Fibroblast of skin of scalp (primary cell): ENCODE data around the gene CDH22.

ENCODE experiments used
- DNase-seq: peaks from one replicate; pipeline ENCODE4 v3.0.0-alpha.2; 2013

Gene CDH22

GRCh38 chr20:46298374-46298773, 9.9 kb downstream of the CDH22 start:
- no peak for DNase-seq

- DNase-seq: no peak
These were observed 11.6 kb downstream of the CDH22 start for GRCh38 chr20:46296526-46297250.

GRCh38 chr20:46293084-46293483, 15.2 kb downstream of the CDH22 start:
- DNase-seq: peak; percentile 53

GRCh38 chr20:46291401-46291800, 16.9 kb downstream of the CDH22 start:
- DNase-seq: no peak

GRCh38 chr20:46289432-46289831, 18.9 kb downstream of the CDH22 start:
- DNase-seq: no peak

GRCh38 chr20:46286977-46287376, 21.3 kb downstream of the CDH22 start:
- DNase-seq: no peak

- DNase-seq: no peak
These were observed 21.9 kb downstream of the CDH22 start for GRCh38 chr20:46286382-46286781.

- no peak for DNase-seq
These were observed 22.6 kb downstream of the CDH22 start for GRCh38 chr20:46285740-46286139.

- DNase-seq: no peak
These were observed 23.2 kb downstream of the CDH22 start for GRCh38 chr20:46285072-46285471.

GRCh38 chr20:46284040-46284427, 24.3 kb downstream of the CDH22 start:
- DNase-seq: no peak

GRCh38 chr20:46283426-46284039, 24.8 kb downstream of the CDH22 start:
- no peak for DNase-seq

- DNase-seq: no peak
These were observed 25.6 kb downstream of the CDH22 start for GRCh38 chr20:46282669-46283068.

GRCh38 chr20:46279103-46279502, 29.2 kb downstream of the CDH22 start:
- no peak for DNase-seq

- no peak for DNase-seq
These were observed 30.7 kb downstream of the CDH22 start for GRCh38 chr20:46277602-46278001.

GRCh38 chr20:46276531-46276930, 31.8 kb downstream of the CDH22 start:
- no peak for DNase-seq

GRCh38 chr20:46275091-46275490, 33.2 kb downstream of the CDH22 start:
- no peak for DNase-seq

- no peak for DNase-seq
These were observed 34.6 kb downstream of the CDH22 start for GRCh38 chr20:46273717-46274116.

GRCh38 chr20:46272389-46273047, 35.8 kb downstream of the CDH22 start:
- DNase-seq: no peak

- DNase-seq: no peak
These were observed 37.1 kb downstream of the CDH22 start for GRCh38 chr20:46270977-46271744.

GRCh38 chr20:46269372-46269771, 38.9 kb downstream of the CDH22 start:
- no peak for DNase-seq

- DNase-seq: no peak
These were observed 39.6 kb downstream of the CDH22 start for GRCh38 chr20:46268662-46269061.

- no peak for DNase-seq
These were observed 40.1 kb downstream of the CDH22 start for GRCh38 chr20:46268131-46268614.
